VCaP (cell line): ENCODE measurements around the gene NDUFS8.

Source experiments
- H3K27ac ChIP-seq: fragments of 450-650 bp; 2 replicates; pipeline ENCODE4 v1.5.1; 2017
- TF ChIP-seq, protein P1 (sequence below): fragments of 450-650 bp; conservative IDR thresholded peaks from 2 replicates; pipeline ENCODE4 v1.5.1; 2017; ENCODE audit warnings: mild to moderate bottlenecking, moderate library complexity

Gene NDUFS8

DNA sequence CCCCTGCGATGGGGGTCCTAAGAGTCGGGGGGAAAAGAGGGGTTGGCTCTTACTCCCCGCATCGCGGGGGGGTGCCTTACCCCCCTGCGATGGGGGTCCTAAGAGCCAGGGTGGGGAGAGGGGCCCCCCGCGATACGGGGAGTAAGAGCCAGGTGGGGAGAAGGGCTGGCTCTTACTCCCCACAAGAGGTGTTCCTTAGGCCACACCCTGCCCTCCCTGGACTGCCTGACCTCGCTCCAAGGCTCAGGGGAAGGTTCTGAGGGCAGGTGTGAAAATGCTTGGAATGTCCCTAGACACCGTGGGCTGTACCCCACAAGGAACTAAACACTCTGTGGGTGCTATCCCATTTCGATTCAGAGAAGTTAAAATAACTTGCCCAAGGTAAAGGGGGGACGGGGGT is 34.4 kb upstream of the NDUFS8 start:
- TF ChIP-seq, protein P1, sequence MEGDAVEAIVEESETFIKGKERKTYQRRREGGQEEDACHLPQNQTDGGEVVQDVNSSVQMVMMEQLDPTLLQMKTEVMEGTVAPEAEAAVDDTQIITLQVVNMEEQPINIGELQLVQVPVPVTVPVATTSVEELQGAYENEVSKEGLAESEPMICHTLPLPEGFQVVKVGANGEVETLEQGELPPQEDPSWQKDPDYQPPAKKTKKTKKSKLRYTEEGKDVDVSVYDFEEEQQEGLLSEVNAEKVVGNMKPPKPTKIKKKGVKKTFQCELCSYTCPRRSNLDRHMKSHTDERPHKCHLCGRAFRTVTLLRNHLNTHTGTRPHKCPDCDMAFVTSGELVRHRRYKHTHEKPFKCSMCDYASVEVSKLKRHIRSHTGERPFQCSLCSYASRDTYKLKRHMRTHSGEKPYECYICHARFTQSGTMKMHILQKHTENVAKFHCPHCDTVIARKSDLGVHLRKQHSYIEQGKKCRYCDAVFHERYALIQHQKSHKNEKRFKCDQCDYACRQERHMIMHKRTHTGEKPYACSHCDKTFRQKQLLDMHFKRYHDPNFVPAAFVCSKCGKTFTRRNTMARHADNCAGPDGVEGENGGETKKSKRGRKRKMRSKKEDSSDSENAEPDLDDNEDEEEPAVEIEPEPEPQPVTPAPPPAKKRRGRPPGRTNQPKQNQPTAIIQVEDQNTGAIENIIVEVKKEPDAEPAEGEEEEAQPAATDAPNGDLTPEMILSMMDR, result no peak
- 0 out of 2 replicates have a peak overlapping the region, but pooled peaks have one; percentile 2 for H3K27ac ChIP-seq

DNA sequence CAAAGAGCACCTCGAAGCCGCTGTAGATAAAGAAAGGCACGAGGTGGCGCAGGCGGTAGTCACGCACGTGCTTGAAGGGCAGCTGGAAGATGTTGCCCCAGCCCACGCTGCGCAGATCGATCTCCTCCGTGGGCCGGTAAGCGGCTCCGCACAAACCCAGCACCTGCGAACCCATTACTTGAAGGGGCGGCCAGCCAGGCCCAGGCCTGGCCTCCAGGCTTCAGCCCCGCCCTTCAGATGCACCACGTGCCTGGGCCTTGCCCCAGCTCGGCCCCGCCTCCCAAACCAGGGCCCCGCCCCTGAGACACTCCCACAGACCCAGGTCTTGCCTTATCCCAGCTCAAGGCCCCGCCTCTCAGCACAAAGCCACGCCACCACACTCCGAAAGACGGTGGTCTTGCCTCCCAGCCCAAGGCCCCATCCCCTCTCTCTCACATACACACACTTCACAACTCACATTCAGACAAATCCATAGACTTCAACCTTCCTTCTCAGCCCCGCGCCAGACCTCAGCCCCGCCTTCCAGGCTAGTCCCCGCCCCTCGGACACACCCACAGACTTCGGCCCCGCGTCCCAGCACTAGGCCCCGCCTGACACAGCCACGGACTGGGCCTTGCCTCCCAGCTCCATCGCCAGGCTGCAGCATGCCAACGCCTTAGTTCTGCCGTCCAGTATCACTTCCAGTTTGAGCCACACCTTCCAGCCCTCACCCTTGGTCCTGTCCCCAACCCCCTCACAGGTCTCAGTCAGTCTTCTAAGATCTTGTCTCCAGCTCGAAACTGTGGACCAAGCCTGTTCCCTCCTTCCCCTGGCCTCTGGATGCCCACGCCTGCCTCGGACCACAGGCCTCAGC is 33.6 kb upstream of the NDUFS8 start:
- TF ChIP-seq, protein P1, result no peak
- H3K27ac ChIP-seq, result 0 out of 2 replicates have a peak overlapping the region, but pooled peaks have one; percentile 2

DNA sequence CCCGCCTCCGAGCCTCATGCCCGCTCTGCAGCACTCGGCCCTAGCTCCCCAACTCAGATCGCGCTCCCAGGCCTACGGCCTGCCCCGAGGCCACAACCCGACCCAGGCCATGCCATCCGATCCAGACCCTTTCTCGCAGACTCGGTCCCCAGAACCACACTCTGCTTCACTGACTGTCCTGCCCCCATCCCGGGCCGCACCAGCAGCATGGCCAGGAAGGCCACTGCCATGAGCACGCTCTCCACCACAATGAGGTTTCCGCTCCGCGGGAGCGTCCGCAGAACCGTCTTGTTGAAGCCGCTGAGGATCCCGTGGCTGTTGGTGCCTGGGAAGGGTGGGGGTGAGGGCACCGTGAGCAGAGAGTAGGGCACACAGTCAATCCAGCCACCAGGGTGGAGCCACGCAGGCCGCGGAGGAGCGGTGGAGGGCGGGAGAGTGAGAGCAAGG is 33.0 kb upstream of the NDUFS8 start:
- H3K27ac ChIP-seq, result 0 out of 2 replicates have a peak overlapping the region, but pooled peaks have one; percentile 2
- TF ChIP-seq, protein P1, result no peak

DNA sequence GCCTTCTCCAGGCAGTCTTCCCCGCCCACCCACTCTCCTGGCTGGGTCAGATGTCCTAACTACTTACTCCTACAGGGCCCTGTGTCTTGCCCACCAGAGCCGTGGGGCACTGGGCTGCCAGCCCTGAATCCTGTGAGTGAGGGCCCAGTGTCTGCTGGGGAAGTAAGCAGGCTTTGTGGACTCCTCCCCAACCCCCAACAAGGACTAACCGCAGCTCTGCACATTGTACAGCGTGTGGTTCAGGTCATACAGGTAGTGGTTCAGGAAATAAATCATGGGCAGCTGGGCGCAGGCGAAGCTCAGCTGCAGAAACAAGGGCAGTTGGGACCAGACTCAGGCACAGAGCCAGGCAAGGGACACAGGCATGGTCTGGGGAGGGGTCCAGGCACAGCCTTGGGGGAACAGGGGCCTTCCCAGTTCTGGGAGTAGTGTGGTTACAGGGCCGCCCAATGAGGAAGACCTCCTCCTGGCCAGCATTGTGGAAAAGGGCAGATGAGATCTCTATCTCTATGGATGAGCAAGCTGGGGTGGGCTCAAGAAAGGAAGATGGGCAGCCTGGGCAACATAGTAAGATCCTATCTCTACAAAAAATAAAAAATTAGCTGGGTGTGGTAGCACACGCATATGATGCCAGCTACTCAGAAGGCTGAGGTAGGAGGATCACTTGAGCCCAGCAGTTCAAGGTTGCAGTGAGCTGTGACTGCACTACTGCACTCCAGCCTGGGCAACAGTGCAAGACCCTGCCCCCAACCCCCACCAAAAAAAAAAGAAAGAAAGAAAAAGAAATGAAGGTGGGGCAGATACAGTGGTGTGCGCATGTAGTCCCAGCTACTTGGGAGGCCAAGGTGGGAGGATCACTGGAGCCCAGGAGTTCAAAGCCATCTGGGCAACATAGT is 32.1 kb upstream of the NDUFS8 start:
- TF ChIP-seq, protein P1, result no peak
- no peak overlapping the region for H3K27ac ChIP-seq

DNA sequence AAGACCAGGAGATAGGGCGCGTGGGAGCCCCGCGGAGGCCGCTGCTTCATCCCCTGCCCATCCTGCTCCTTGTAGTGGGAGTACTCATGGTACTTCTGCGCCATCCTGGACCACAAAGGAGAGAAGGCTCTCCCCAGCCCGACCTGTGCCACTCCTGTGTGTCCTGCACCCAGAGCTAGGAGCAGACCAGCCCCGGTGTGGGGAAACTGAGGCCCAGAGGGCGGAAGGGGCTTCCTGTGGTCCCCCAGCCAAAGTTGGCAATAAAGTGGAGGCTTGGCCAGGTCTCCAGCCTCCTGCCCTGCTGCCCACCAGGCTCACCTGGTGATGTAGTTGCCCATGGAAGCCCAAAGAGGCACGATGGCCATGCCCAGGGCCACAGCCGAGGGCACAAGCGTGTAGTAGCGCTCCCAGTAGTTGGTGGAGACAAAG is 31.3 kb upstream of the NDUFS8 start:
- H3K27ac ChIP-seq, result no peak overlapping the region
- TF ChIP-seq, protein P1, result no peak

DNA sequence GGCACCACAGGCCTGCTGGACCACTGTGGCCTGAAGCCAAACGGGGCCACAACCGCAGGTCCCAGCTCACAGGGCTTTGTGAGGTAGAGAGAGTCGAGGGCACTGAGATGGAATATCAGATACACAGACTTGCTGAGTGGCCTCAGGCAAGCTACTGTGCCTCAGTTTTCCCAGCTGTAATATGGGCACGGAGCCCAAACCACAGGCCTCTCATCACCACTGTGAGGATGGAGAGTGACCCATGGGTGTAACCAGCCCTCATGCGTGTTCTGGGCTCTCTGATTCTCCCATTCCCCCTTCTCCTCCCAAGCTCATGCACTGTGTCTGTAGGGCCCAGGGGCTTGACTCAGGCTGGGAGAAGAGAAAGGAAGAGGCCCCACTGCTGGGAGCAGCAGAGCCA is 30.8 kb upstream of the NDUFS8 start:
- H3K27ac ChIP-seq, result no peak overlapping the region
- TF ChIP-seq, protein P1, result no peak

DNA sequence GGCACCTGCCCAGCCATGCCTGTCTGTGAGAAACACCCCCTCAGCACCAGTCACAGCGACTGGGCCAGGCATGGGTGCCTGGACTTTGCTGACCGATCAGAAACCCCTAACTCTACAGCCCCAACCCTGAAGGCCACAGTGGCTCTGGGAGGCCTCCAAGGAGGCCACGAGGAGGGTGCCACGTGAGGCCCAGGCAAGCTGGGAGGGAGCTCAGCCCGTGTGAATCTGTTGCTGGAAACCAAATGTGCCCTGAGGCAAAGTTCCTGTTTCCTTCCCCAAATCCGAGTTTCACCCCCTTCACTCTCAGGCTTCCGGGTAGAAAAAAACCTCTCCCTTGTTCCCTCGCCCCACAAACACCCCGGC is 27.9 kb upstream of the NDUFS8 start:
- peak overlapping the region; percentile 82 for H3K27ac ChIP-seq
- TF ChIP-seq, protein P1, result no peak
